ENCODE data around the gene CAPN10. TPM values are rescaled to one million over a fixed set of nuclear protein-coding genes. Genes with fewer than 3 reads are reported as not detected.
A peak's percentile ranks its signal among the peaks of the same experiment; 100 is the strongest.

The CAPN10 gene
- total RNA-seq, 2 donors from 2014 or later, result 25.5 to 68.4 TPM

- Histone ChIP-seq H3K27me3 (replicated peaks; ENCODE audit: insufficient read depth) (no peaks in the 10 kb centered on the region), H3K4me3 (peak overlapping the region; percentile 91 to 92), H3K4me1 (replicated peaks) (peaks cover 19% of the 10 kb centered on the region), H3K36me3 (no peaks in the 10 kb centered on the region), H3K27ac (peak overlapping the region; percentile 92 to 98), H3K9me3 (no peaks in the 10 kb centered on the region)
- no peak for DNase-seq (ENCODE audit: low spot score)
- TF ChIP-seq POLR2A (IDR thresholded peaks at IDR 0.05) (no peak), CTCF (IDR thresholded peaks at IDR 0.05) (no peak), POLR2AphosphoS5 (IDR thresholded peaks at IDR 0.05) (no peak)
- intact Hi-C loops (cut with DNase I), result loop anchor here (2.0 kb wide), 1 partner anchor 26 kb away; the partner anchor contains the start of gene DUSP28
- WGBS, result 2% methylated on average over 31 of the region's 62 CpGs
Observed at GRCh38 chr2:240586919-240587800, 626 bp downstream of the CAPN10 start.

- WGBS, result 73% methylated on average over 10 of the region's 10 CpGs
- intact Hi-C loops (cut with DNase I), result no loop called here
- peak overlapping the region in 1 of 2 donors; percentile 91 for H3K4me3 ChIP-seq
Observed at GRCh38 chr2:240588006-240588655, 1.6 kb downstream of the CAPN10 start.

GRCh38 chr2:240588669-240589068, 2.1 kb downstream of the CAPN10 start:
- TF ChIP-seq CTCF (IDR thresholded peaks at IDR 0.05) (no peak), POLR2A (IDR thresholded peaks at IDR 0.05) (no peak), POLR2AphosphoS5 (IDR thresholded peaks at IDR 0.05) (no peak)
- DNase-seq (ENCODE audit: low spot score), result no peak
- H3K9me3 ChIP-seq, result no peaks in the 10 kb centered on the region
- no peak overlapping the region for H3K27ac ChIP-seq
- no peaks in the 10 kb centered on the region for H3K36me3 ChIP-seq
- peaks cover 19% of the 10 kb centered on the region for H3K4me1 ChIP-seq (replicated peaks)
- no peaks in the 10 kb centered on the region for H3K27me3 ChIP-seq (replicated peaks; ENCODE audit: insufficient read depth)
- intact Hi-C loops (cut with DNase I), result no loop called here
- H3K4me3 ChIP-seq, result no peak overlapping the region
- WGBS, result 74% methylated on average over 4 of the region's 4 CpGs

More at GRCh38 chr2:240588006-240588655, 1.6 kb downstream of the CAPN10 start:
- Histone ChIP-seq H3K27ac (no peak overlapping the region), H3K36me3 (no peaks in the 10 kb centered on the region), H3K9me3 (no peaks in the 10 kb centered on the region), H3K27me3 (replicated peaks; ENCODE audit: insufficient read depth) (no peaks in the 10 kb centered on the region), H3K4me1 (replicated peaks) (peaks cover 19% of the 10 kb centered on the region)
- no peak for DNase-seq (ENCODE audit: low spot score)
- TF ChIP-seq POLR2A (IDR thresholded peaks at IDR 0.05) (no peak), POLR2AphosphoS5 (IDR thresholded peaks at IDR 0.05) (no peak), CTCF (IDR thresholded peaks at IDR 0.05) (no peak)

GRCh38 chr2:240589375-240589774, 2.8 kb downstream of the CAPN10 start:
- intact Hi-C loops (cut with DNase I), result no loop called here
- no peak overlapping the region for H3K4me3 ChIP-seq
- H3K4me1 ChIP-seq (replicated peaks), result peaks cover 21% of the 10 kb centered on the region
- H3K9me3 ChIP-seq, result no peaks in the 10 kb centered on the region
- no peak for DNase-seq (ENCODE audit: low spot score)
- no peaks in the 10 kb centered on the region for H3K36me3 ChIP-seq
- TF ChIP-seq POLR2AphosphoS5 (IDR thresholded peaks at IDR 0.05), result no peak
- TF ChIP-seq CTCF (IDR thresholded peaks at IDR 0.05), result no peak
- TF ChIP-seq POLR2A (IDR thresholded peaks at IDR 0.05), result no peak
- no peaks in the 10 kb centered on the region for H3K27me3 ChIP-seq (replicated peaks; ENCODE audit: insufficient read depth)
- H3K27ac ChIP-seq, result no peak overlapping the region
- 82% methylated on average over 14 of the region's 14 CpGs for WGBS

All from prostate gland (tissue), 2 donors.